ENCODE results near the gene GPSM3.

GPSM3 gene

DNA sequence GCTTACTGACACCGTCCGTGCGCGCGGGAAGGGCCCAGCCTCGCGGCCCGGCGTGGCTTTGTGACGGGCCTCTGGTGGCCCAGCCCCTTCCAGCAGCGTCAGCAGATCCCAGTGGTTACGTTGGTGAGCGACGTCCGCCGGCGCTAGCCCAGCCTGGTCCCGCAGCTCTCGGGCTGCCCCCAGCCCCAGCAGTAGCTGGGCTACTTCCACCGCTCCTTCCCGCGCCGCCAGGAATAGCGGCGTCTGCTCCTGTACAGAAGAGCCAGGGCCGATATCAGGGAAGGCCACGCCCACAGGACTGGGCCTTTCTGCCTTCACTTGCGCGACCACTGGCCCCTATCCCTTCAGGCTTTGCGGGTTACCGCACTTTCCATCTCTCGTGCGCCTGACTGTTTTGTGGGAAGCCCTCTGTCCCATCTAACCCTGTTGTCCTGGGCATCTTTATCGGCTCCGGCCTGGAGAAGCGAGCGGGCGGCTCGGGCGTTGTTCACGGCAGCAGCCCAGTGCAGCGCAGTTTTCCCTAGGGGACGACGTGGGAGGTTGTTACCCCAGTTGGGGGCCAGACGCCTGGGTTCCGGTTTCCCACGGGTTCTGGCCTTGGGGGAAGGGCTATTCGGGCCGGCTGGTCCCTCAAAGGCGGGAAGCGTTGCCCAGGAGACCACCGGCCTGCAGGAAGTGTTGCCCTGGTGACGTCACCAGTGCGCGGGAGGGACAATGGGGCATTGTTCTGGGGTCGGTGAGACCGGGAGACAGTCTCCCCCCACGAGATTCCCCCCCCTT lies 3.6 kb upstream of the GPSM3 start:
- Histone ChIP-seq H3K27me3 (ENCODE audit: insufficient read depth, poor library complexity, severe bottlenecking) (no peaks in the 10 kb centered on the region), H3K4me3 (replicated peaks; ENCODE audit: insufficient read depth, low read length) (peak overlapping the region; percentile 61), H3K27ac (replicated peaks) (peak overlapping the region; percentile 90)
- TF ChIP-seq, protein P1, sequence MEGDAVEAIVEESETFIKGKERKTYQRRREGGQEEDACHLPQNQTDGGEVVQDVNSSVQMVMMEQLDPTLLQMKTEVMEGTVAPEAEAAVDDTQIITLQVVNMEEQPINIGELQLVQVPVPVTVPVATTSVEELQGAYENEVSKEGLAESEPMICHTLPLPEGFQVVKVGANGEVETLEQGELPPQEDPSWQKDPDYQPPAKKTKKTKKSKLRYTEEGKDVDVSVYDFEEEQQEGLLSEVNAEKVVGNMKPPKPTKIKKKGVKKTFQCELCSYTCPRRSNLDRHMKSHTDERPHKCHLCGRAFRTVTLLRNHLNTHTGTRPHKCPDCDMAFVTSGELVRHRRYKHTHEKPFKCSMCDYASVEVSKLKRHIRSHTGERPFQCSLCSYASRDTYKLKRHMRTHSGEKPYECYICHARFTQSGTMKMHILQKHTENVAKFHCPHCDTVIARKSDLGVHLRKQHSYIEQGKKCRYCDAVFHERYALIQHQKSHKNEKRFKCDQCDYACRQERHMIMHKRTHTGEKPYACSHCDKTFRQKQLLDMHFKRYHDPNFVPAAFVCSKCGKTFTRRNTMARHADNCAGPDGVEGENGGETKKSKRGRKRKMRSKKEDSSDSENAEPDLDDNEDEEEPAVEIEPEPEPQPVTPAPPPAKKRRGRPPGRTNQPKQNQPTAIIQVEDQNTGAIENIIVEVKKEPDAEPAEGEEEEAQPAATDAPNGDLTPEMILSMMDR (IDR thresholded peaks at IDR 0.05; ENCODE audit: insufficient read depth, low read length): no peak
- peak; percentile 90 for TF ChIP-seq POLR2AphosphoS5 (IDR thresholded peaks at IDR 0.05; ENCODE audit: low read depth)
- peak; percentile 74 to 77 for DNase-seq (ENCODE audit: low read depth in 1 of 2, low spot score in 1 of 2)

DNA sequence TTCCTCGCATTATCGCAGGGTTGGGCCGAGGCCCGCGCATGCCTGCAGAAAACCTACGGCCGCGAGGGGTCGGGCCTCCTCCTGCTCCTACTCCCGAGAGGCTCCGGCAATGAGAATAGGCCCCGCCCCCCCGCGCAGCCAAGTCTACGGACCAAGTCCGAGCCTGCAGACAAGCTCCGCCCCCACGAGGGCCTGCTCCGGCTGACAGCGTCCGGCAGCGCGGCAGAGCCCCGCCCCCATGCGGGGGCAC lies 3.1 kb upstream of the GPSM3 start:
- Histone ChIP-seq H3K27ac (replicated peaks) (peak overlapping the region; percentile 90; the same call in 1 of the 2 replicates), H3K4me3 (replicated peaks; ENCODE audit: insufficient read depth, low read length) (no peak overlapping the region; the same call in 1 of the 2 replicates), H3K27me3 (ENCODE audit: insufficient read depth, poor library complexity, severe bottlenecking) (no peaks in the 10 kb centered on the region)
- DNase-seq (ENCODE audit: low read depth in 1 of 2, low spot score in 1 of 2): peak; percentile 100
- TF ChIP-seq, protein P1 (IDR thresholded peaks at IDR 0.05; ENCODE audit: insufficient read depth, low read length): no peak
- no peak for TF ChIP-seq POLR2AphosphoS5 (IDR thresholded peaks at IDR 0.05; ENCODE audit: low read depth)
- no peak for TF ChIP-seq SPI1 (IDR thresholded peaks at IDR 0.05; ENCODE audit: borderline replicate concordance, low read depth)
- TF ChIP-seq GABPA (IDR thresholded peaks at IDR 0.05; ENCODE audit: low read depth): no peak
- TF ChIP-seq, protein P2, sequence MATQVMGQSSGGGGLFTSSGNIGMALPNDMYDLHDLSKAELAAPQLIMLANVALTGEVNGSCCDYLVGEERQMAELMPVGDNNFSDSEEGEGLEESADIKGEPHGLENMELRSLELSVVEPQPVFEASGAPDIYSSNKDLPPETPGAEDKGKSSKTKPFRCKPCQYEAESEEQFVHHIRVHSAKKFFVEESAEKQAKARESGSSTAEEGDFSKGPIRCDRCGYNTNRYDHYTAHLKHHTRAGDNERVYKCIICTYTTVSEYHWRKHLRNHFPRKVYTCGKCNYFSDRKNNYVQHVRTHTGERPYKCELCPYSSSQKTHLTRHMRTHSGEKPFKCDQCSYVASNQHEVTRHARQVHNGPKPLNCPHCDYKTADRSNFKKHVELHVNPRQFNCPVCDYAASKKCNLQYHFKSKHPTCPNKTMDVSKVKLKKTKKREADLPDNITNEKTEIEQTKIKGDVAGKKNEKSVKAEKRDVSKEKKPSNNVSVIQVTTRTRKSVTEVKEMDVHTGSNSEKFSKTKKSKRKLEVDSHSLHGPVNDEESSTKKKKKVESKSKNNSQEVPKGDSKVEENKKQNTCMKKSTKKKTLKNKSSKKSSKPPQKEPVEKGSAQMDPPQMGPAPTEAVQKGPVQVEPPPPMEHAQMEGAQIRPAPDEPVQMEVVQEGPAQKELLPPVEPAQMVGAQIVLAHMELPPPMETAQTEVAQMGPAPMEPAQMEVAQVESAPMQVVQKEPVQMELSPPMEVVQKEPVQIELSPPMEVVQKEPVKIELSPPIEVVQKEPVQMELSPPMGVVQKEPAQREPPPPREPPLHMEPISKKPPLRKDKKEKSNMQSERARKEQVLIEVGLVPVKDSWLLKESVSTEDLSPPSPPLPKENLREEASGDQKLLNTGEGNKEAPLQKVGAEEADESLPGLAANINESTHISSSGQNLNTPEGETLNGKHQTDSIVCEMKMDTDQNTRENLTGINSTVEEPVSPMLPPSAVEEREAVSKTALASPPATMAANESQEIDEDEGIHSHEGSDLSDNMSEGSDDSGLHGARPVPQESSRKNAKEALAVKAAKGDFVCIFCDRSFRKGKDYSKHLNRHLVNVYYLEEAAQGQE (IDR thresholded peaks at IDR 0.05; ENCODE audit: insufficient replicate concordance, low read depth): no peak

DNA sequence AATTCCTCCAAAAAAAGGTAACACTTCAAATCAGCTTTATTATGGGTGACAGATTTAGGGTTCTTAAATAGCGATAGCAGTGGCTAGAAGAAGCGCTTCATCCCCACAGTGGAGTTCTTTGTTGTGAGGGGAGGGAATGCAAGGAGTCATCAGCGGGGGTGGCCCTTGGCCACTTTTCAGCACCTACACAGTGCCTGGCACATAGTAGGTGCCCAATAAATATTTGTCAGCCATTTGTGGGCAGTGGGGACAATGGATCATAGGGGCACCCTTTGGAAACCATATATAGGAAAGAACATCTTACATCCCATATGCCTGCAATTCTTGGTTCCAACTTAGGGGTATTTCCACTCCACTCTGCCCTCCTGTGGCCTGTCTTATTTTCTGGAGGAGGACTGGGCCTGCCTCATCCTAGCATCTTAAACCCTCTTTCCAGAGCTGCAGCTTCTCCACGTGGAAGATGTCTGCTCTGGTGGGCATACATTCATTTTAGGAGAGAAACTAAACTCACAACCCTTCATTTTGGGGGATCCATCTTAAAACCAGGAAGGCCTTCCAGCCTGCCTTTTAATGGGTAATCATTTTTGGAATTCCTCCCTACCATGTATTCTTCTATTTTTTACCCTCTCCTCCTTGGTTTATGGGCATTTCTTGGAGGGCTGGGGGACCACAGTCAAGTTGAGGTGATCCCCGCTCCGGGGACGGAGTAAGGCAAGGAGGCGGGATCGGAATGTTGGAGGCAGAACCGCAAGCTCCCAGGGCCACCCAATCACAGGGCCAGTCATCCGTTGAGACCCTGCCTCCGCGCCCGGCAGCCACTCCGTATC lies 2.6 kb upstream of the GPSM3 start:
- peak in 1 of 2 experiments; percentile 65 for DNase-seq (ENCODE audit: low read depth in 1 of 2, low spot score in 1 of 2)

More for the DNA sequence above, 2.6 kb upstream of the GPSM3 start:
- H3K27ac ChIP-seq (replicated peaks): peak overlapping the region; percentile 68
- peak overlapping the region; percentile 35 for H3K4me3 ChIP-seq (replicated peaks; ENCODE audit: insufficient read depth, low read length)
- no peak for TF ChIP-seq GABPA (IDR thresholded peaks at IDR 0.05; ENCODE audit: low read depth)
- TF ChIP-seq, protein P2 (IDR thresholded peaks at IDR 0.05; ENCODE audit: insufficient replicate concordance, low read depth): no peak
- TF ChIP-seq, protein P1 (IDR thresholded peaks at IDR 0.05; ENCODE audit: insufficient read depth, low read length): peak; percentile 41
- H3K27me3 ChIP-seq (ENCODE audit: insufficient read depth, poor library complexity, severe bottlenecking): no peaks in the 10 kb centered on the region

Measured in HL-60 (cell line).